T-helper 2 cell treated with Interferon-gamma antibody and Interleukin-4, amounts not matched to agents 100 ng/mL and 5 ng/mL, for 36 hours (primary cell): ENCODE measurements around the gene CACNA1D. TPM values are rescaled to one million over a fixed set of nuclear protein-coding genes. Genes with fewer than 3 reads are reported as not detected.

Experiments
- intact Hi-C: fragments of 100-400 bp; cut with micrococcal nuclease; formaldehyde crosslinking; loops from one replicate; pipeline ENCODE4 v1.15.1; 2023
- total RNA-seq: library from RNA; stranded (reverse); gene quantifications from 2 replicates; pipeline ENCODE4 v1.2.3, GENCODE V29; 2022

Gene CACNA1D
- total RNA-seq, 1 donor from 2014 or later = 4.5 TPM

- intact Hi-C loops = no loop called here
Measured at GRCh38 chr3:53803816-53804695, 309.6 kb downstream of the CACNA1D start.

- intact Hi-C loops = no loop called here
Measured at GRCh38 chr3:53804697-53805462, 310.5 kb downstream of the CACNA1D start.

GRCh38 chr3:53805463-53806159, 311.2 kb downstream of the CACNA1D start:
- intact Hi-C loops = no loop called here

GRCh38 chr3:53806182-53807116, 312.0 kb downstream of the CACNA1D start:
- intact Hi-C loops = no loop called here

- intact Hi-C loops = no loop called here
Measured at GRCh38 chr3:53807117-53807810, 312.9 kb downstream of the CACNA1D start.

- intact Hi-C loops = no loop called here
Measured at GRCh38 chr3:53808496-53808895, 314.1 kb downstream of the CACNA1D start.

- intact Hi-C loops = no loop called here
Measured at GRCh38 chr3:53809267-53809666, 314.9 kb downstream of the CACNA1D start.

GRCh38 chr3:53809764-53810400, 315.5 kb downstream of the CACNA1D start:
- intact Hi-C loops = no loop called here

GRCh38 chr3:53811143-53811927, 316.9 kb downstream of the CACNA1D start:
- intact Hi-C loops = no loop called here

- intact Hi-C loops = no loop called here
Measured at GRCh38 chr3:53812434-53812833, 318.0 kb downstream of the CACNA1D start.

- intact Hi-C loops = no loop called here
Measured at GRCh38 chr3:53813229-53813628, 318.8 kb downstream of the CACNA1D start.

- intact Hi-C loops = no loop called here
Measured at GRCh38 chr3:53813876-53814275, 319.5 kb downstream of the CACNA1D start.

- intact Hi-C loops = no loop called here
Measured at GRCh38 chr3:53815067-53815466, 320.7 kb downstream of the CACNA1D start.

GRCh38 chr3:53815651-53816050, 321.2 kb downstream of the CACNA1D start:
- intact Hi-C loops = no loop called here

- intact Hi-C loops = no loop called here
Measured at GRCh38 chr3:53816425-53816824, 322.0 kb downstream of the CACNA1D start.

GRCh38 chr3:53817211-53817610, 322.8 kb downstream of the CACNA1D start:
- intact Hi-C loops = no loop called here

- intact Hi-C loops = no loop called here
Measured at GRCh38 chr3:53817809-53818208, 323.4 kb downstream of the CACNA1D start.

GRCh38 chr3:53818221-53819162, 324.1 kb downstream of the CACNA1D start:
- intact Hi-C loops = no loop called here
